DND-41 (cell line): Measurements from ENCODE around the gene TMC3.
A peak's percentile ranks its signal among the peaks of the same experiment; 100 is the strongest.

Experiments used
- ATAC-seq: fragments of 200-7000 bp; cut with Tn5 transposase; 3 replicates; pipeline ENCODE4 v1.9.1; 2021; ENCODE audit warnings: low read depth; ENCODE audit not compliant: insufficient read depth
- DNase-seq: peaks from one replicate; pipeline ENCODE4 v3.0.0-alpha.2; 2020
- H2AFZ ChIP-seq: 2 replicates; pipeline ENCODE4 v1.6.0; 2012; ENCODE audit warnings: low read depth, low read length
- H3K27ac ChIP-seq: 2 replicates; pipeline ENCODE4 v1.5.1; 2012; ENCODE audit warnings: low read length, inconsistent platforms
- H3K27me3 ChIP-seq: fragments of 200-600 bp; sonication (generic); 2 replicates; pipeline ENCODE4 v1.6.0; 2012; ENCODE audit warnings: low read length, mild to moderate bottlenecking, inconsistent platforms; ENCODE audit not compliant: insufficient read depth, poor library complexity
- H3K36me3 ChIP-seq: 2 replicates; pipeline ENCODE4 v1.5.1; 2012; ENCODE audit warnings: low read length, inconsistent platforms; ENCODE audit not compliant: insufficient read depth
- H3K4me1 ChIP-seq: 2 replicates; pipeline ENCODE4 v1.5.1; 2012; ENCODE audit warnings: mild to moderate bottlenecking, low read length; ENCODE audit not compliant: insufficient read depth
- H3K4me2 ChIP-seq: 2 replicates; pipeline ENCODE4 v1.6.0; 2012; ENCODE audit warnings: mild to moderate bottlenecking, moderate library complexity, low read length, inconsistent platforms; ENCODE audit not compliant: insufficient read depth
- H3K4me3 ChIP-seq, 2 experiments: fragments of 200-600 bp in 1 of 2; shearing (Covaris generic) in 1 of 2; 2 replicates each; pipeline ENCODE4 v1.5.1; 2012 to 2016; ENCODE audit warnings: inconsistent platforms in 2 of 2, low read length in 2 of 2, mild to moderate bottlenecking in 2 of 2, low read depth in 1 of 2, moderate library complexity in 1 of 2
- H3K79me2 ChIP-seq: 2 replicates; pipeline ENCODE4 v1.6.0; 2012; ENCODE audit warnings: low read length, inconsistent platforms; ENCODE audit not compliant: insufficient read depth
- H3K9ac ChIP-seq: 2 replicates; pipeline ENCODE4 v1.6.0; 2012; ENCODE audit warnings: low read depth, mild to moderate bottlenecking, inconsistent platforms, low read length, moderate library complexity
- H3K9me3 ChIP-seq: 2 replicates; pipeline ENCODE4 v1.5.1; 2012; ENCODE audit warnings: low read length, moderate library complexity, mild to moderate bottlenecking, inconsistent platforms; ENCODE audit not compliant: insufficient read depth, severe bottlenecking
- H4K20me1 ChIP-seq: 2 replicates; pipeline ENCODE4 v1.6.0; 2012; ENCODE audit warnings: low read length; ENCODE audit not compliant: insufficient read depth
- CTCF ChIP-seq: IDR thresholded peaks from 2 replicates; pipeline ENCODE4 v1.5.1; 2012; ENCODE audit warnings: borderline replicate concordance, low read length, moderate library complexity, mild to moderate bottlenecking; ENCODE audit not compliant: poor library complexity, severe bottlenecking; ENCODE audit errors: extremely low read depth
- EZH2 ChIP-seq: IDR thresholded peaks from 3 replicates; pipeline ENCODE4 v1.6.1; 2012; ENCODE audit warnings: borderline replicate concordance, low read depth, mild to moderate bottlenecking, moderate library complexity, low read length, inconsistent platforms; ENCODE audit not compliant: severe bottlenecking

Gene TMC3

GRCh38 chr15:81301385-81301784, 72.6 kb downstream of the TMC3 start:
- peak overlapping the region in 1 of 2 experiments; percentile 12; a peak in 1 of 4 replicates for H3K4me3 ChIP-seq

GRCh38 chr15:81299630-81300273, 74.3 kb downstream of the TMC3 start:
- TF ChIP-seq EZH2 (no peak), CTCF (no peak)
- H3K4me3 ChIP-seq, result peak overlapping the region in 1 of 2 experiments; percentile 67; a peak in 2 of 4 replicates
- H3K79me2 ChIP-seq, result peaks cover 75% of the 10 kb centered on the region
- H3K9ac ChIP-seq, result peak overlapping the region; percentile 78
- peak overlapping the region; percentile 76 for H3K4me2 ChIP-seq
- H3K27me3 ChIP-seq, result no peaks in the 10 kb centered on the region
- ATAC-seq (no peak), DNase-seq (no peak)
- peak overlapping the region; percentile 99 for H3K27ac ChIP-seq
- peaks cover 90% of the 10 kb centered on the region for H3K4me1 ChIP-seq
- no peaks in the 10 kb centered on the region for H3K9me3 ChIP-seq
- H3K36me3 ChIP-seq, result peaks cover 56% of the 10 kb centered on the region
- no peak overlapping the region for H2AFZ ChIP-seq
- peaks cover 2% of the 10 kb centered on the region; the same call in 1 of the 2 replicates for H4K20me1 ChIP-seq

More at GRCh38 chr15:81301385-81301784, 72.6 kb downstream of the TMC3 start:
- TF ChIP-seq CTCF (no peak), EZH2 (no peak)
- Histone ChIP-seq H3K36me3 (peaks cover 71% of the 10 kb centered on the region), H3K4me1 (peaks cover 73% of the 10 kb centered on the region), H3K9ac (no peak overlapping the region), H3K9me3 (no peaks in the 10 kb centered on the region), H4K20me1 (peaks cover 7% of the 10 kb centered on the region), H3K4me2 (peak overlapping the region; percentile 76), H3K27me3 (no peaks in the 10 kb centered on the region), H3K27ac (peak overlapping the region; percentile 21; the same call in 1 of the 2 replicates), H2AFZ (no peak overlapping the region), H3K79me2 (peaks cover 59% of the 10 kb centered on the region)
- no peak for DNase-seq
- ATAC-seq, result no peak

GRCh38 chr15:81299156-81299555, 74.9 kb downstream of the TMC3 start:
- no peak for DNase-seq
- Histone ChIP-seq H3K9ac (peak overlapping the region; percentile 78), H3K27me3 (no peaks in the 10 kb centered on the region), H4K20me1 (peaks cover 2% of the 10 kb centered on the region; the same call in 1 of the 2 replicates), H3K4me2 (peak overlapping the region; percentile 76), H3K4me1 (peaks cover 96% of the 10 kb centered on the region), H3K9me3 (no peaks in the 10 kb centered on the region), H3K27ac (peak overlapping the region; percentile 99), H3K4me3 (peak overlapping the region in 1 of 2 experiments; percentile 67; a peak in 2 of 4 replicates), H3K36me3 (peaks cover 50% of the 10 kb centered on the region), H3K79me2 (peaks cover 79% of the 10 kb centered on the region), H2AFZ (no peak overlapping the region)
- no peak for ATAC-seq
- TF ChIP-seq CTCF (no peak), EZH2 (no peak)
